ENCODE data around the gene PROCA1.

The PROCA1 gene, protein sequence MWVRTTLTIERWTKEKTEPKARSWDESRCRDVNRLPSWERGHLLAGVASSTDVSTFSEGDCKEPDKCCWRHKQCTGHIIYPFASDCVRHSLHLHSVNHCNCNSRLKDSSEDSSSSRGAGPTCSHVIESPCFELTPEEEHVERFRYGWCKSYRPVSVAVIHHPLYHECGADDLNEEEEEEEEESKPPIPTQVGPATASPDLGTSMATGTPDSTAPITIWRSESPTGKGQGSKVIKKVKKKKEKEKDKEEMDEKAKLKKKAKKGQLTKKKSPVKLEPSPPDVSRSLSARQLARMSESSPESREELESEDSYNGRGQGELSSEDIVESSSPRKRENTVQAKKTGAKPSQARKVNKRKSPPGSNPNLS

DNA sequence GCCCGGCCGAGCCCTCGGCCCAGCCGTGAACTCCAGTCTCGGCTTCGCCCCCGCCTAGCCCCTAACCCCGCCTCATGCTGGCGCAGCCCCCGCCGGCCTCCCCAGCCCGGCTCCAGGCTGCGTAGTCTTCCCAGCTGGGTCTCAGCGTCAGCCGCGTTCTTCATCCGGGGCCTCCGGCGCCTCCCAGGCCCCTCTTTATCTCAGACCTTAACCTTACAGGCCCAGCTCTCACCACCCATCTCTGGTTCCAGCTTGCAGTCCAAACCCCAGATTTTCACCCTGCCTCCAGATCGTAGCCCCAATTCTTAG lies at the start of gene PROCA1:
PROCA1 (minus strand) TSS at position 166 of the 309 bp plus-strand sequence. CDS start 228 bp downstream, outside the sequence.
- DNase-seq: peak; percentile 52

DNA sequence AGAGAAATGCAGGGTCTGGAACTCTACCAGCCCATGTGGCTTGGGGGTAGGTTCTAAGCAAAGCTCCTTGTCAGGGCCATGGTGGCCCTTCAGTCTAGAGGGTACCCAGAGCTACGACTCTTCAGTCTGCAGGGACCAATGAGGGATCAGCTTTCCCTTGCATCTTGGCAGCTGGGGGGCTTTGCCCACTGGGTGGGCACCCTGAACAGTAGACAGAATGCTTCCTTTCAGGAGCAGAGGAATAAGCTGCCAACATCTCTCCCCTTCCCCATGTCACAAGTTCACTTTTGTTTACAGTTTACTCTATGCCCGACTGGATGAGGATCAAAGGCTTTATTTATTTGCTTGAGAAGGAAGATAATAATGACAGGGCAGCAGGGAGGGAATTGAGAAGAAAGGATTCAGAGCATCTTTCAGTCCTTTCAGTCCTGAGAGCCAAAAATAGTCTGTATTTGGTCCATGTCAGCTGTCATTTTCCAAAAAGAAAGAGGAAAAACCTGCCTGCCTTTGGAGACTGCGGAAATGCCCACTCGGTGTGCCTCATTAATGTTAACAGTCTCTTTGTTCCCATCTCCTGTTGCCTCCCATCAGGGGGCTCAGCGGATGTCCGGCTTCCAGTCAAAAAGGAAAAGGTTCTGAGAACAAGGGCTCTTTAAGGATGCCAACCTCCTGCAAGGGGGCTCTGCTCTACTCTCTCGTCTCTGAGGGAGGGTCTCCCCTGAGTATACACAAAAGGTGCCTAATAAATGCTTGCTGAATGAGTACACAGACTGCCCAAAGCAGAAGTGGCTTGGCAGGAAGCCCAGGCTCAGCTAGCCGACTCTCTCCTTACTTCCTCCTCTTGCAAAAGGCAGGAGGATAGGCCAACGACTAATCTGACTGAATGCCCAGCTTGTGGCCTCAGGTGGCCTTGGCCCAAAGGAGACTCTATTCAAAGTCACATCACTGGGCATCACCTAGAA lies 49.2 kb upstream of the PROCA1 start:
- no peak for DNase-seq

DNA sequence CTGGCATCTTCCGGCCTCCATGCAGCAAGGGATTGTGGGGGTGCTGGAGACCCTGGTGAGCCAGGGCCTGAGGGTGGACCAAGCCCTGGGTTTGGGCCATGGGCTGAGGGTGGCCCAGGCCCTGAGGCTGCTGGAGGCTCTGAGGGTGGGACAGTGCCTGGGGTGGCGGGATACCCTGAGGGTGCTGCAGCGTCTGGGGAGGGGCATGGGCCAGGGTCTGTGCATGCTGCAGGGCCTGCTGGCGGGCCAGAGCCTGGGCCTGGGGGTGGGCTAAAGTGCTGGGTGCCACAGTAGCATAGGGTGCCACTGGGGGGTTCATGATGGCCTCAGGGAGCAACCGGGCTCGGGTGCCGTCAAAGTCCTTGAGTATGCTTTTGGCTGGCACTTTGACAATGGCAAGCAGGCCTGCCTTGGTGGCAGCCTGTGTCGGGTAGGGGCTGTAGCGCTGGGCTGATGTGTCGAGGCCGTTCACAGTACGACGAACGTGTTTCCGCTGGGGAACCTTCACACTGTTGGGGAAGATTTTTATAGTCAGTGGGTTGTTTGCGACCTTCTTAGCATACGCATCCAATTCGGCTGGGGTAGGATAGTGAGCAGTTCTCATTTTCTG lies 47.7 kb upstream of the PROCA1 start:
- DNase-seq: no peak

DNA sequence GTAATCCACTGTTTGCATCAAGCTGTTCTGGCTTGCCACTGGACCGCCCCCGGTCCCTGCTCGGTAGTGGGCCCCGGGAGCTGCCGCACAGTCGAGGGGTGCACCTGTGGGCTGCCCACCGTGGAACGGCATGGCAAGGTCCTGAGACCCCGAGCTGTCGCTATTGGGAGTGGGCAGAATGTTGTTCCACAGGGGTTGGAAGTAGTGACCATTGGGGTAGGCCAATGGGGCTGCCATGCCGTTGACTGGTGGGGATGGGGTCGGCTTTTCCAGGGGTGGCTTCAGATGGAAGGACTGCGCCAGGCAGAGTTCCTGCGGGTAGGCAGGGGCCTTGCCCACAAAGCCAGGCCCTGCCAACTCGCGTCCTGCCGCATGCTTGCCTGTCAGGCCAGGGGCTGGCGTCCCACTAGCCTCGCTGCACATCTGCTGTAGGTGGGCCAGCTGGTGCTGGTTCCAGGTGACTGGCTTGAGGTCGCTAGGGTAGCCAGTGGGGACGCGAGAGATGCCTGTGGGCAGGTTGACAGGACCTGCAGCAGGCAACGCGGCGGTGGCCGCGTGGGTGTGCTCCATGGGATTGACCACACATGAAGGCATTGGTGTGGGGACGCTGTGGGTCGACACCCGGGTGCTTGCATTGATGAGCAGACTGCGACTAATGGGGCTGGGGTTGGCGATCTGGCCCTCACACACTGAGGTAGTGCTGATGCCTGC lies 46.9 kb upstream of the PROCA1 start:
- no peak for DNase-seq

DNA sequence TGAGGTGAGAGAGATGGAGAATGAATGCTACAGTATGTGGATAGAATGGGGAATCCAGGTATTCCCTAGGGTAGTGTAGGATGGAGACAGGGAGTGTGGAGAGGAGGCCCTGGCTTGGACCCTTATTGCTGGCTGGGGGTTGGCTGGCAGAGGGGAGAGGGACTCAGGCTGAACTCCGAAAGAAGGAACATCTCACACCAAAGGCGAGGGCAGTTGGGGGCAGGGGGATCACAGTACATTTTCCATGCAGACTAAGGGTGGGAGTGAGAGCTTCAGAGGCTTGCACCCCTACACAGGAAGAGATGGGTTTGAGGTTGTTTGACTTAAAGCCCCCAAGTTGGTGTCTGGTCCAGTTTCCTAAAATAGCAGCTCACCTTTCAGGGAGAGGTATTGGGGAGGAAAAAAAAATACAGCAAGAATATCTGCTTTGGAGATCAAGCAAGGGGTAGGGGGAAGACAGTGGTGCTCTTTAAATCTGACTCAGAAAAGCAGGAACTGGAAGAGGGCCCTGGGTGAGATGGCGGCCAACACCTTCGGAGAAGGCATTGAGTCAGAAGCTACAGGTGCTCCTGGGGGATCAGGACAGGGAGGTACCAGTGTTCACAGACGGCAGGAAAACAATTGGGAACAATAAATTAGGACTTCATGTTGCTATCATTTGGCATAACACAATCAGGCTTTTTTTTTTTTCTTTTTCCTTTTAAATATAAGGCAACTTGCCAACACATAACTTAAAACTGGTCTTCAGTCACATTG lies 44.5 kb upstream of the PROCA1 start:
- no peak for DNase-seq

DNA sequence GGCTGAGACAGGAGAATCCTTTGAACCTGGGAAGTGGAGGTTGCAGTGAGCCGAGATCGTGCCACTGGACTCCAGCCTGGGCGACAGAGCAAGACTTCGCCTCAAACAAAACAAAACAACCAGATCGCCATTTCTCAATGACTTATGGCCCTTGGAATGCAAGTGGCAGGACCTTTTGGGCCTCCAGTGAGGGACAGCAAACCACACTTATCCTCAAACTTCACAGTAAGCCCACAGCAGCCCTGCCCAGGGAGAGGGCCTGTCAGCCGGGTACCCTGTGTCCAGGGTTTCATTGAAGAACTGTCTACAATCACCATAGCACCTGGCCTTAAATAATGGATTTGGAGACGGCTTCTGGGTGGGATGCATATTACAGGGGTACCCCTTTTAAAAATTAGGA lies 43.8 kb upstream of the PROCA1 start:
- no peak for DNase-seq

DNA sequence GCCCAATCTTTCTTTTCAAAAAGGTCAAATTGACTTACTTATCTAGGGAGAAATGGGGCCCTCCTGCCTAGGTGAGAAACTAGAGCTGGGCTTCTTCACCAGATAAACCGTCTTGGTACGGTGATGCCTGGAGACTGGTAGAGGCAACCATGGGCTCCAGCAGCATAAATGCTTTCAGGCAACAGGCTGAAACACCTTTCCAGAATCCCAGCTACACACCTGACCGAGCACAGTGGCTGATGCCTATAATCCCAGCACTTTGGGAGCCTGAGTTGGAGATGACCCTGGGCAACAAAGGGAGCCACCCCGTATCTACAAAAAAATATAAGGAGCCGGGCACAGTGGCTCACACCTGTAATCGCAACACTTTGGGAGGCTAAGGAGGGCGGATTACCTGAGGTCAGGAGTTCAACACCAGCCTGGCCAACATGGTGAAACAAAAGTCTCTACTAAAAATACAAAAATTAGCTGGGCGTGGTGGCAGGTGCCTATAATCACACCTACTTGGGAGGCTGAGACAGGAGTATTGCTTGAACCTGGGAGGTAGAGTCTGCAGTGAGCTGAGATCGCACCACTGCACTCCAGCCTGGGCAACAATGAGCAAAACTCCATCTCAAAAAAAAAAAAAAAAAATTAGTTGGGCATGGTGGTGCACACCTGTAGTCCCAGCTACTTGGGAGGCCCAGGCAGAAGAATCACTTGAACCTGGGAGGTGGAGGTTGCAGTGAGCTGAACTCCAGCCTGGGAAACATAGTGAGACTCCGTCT lies 40.1 kb upstream of the PROCA1 start:
- no peak for DNase-seq

DNA sequence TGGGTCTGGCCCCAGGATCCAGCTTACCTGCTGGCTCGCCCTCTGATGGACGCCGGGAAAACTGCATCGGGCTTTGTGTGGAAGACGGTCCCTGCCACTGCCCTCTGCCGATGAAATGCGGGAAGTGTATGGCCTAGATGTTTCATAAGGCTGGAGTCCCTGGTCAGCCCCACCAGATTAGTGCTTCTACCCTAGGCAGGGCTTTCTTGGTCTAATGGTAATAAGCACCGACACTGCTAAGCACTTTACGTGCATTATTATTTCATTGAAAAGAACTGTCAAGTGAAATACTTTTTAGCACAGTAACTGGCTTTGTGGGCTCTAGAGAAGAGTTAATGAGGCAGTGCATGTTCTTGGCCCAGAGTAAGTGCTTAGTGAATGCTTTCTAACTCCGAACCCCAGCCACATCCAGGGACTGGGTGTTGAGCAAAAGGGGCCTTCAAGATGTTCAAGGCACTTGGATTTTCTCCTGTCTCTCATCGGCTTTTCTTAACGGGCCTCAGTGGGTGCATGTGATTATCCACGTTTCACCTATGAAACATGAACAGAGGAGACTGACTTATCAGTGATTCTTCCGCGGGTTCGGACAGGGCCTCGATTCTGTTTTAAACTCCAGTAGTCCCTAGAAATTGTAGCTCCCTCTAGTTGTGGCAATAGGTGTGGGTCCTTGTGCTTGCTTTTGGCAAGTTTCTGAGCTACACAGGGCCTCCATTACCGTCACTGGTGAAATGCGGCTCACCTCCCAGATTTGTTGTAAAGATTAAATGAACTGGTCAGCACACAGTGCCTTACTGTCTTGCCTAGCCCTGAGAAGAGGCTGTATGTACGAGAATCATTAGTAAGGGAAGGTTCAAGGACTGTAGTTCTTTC lies 38.7 kb upstream of the PROCA1 start:
- DNase-seq: peak; percentile 94

DNA sequence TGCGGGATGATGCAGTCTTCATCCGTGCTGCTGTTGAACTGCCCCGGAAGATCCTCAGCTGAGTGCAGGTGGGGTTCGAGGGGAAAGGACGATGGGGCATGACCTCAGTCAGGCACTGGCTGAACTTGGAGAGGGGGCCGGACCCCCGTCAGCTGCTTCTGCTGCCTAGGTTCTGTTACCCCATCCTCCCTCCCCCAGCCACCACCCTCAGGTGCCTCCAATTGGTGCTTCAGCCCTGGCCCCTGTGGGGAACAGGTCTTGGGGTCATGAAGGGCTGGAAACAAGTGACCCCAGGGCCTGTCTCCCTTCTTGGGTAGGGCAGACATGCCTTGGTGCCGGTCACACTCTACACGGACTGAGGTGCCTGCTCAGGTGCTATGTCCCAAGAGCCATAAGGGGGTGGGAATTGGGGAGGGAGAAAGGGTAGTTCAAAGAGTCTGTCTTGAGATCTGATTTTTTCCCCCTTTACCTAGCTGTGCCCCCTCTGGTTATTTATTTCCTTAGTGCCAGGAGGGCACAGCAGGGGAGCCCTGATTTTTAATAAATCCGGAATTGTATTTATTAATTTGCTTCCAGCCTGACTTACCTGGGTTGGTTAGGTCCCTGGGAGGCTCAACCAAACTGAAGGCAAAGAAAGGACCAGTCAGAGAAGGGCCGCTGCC lies 38.0 kb upstream of the PROCA1 start:
- no peak for DNase-seq

DNA sequence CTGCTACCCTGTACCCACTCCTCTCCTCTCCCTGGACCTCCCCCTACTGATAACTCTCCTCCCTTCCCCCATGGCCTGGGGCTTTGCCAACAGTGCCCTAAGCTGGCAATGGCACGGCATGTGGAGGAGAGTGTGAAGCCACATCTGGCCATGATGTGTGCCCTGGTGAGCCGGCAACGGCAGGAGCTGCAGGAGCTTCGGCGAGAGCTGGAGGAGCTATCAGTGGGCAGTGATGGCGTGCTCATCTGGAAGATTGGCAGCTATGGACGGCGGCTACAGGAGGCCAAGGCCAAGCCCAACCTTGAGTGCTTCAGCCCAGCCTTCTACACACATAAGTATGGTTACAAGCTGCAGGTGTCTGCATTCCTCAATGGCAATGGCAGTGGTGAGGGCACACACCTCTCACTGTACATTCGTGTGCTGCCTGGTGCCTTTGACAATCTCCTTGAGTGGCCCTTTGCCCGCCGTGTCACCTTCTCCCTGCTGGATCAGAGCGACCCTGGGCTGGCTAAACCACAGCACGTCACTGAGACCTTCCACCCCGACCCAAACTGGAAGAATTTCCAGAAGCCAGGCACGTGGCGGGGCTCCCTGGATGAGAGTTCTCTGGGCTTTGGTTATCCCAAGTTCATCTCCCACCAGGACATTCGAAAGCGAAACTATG lies 37.3 kb upstream of the PROCA1 start:
- DNase-seq: no peak

DNA sequence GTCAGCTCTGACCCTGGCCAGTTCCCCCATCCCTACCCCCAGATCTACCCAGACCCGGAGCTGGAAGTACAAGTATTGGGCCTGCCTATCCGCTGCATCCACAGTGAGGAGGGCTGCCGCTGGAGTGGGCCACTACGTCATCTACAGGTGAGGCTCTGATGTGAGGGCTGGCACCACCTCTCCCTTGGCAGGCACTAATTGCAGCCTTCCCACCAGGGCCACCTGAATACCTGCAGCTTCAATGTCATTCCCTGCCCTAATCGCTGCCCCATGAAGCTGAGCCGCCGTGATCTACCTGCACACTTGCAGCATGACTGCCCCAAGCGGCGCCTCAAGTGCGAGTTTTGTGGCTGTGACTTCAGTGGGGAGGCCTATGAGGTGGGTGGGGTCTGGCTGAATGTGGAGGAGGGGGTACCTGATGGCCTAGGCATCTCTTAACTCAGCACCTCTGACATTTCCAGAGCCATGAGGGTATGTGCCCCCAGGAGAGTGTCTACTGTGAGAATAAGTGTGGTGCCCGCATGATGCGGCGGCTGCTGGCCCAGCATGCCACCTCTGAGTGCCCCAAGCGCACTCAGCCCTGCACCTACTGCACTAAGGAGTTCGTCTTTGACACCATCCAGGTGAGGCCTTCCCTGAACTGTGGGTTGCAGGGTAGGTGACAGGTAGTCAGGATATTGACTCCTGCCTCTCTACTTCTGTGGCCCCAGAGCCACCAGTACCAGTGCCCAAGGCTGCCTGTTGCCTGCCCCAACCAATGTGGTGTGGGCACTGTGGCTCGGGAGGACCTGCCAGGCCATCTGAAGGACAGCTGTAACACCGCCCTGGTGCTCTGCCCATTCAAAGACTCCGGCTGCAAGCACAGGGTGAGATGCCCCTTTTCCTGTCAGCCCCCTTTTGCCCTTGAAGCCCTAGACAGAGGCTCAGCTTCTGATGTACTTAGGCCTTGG lies 36.4 kb upstream of the PROCA1 start:
- DNase-seq: no peak

DNA sequence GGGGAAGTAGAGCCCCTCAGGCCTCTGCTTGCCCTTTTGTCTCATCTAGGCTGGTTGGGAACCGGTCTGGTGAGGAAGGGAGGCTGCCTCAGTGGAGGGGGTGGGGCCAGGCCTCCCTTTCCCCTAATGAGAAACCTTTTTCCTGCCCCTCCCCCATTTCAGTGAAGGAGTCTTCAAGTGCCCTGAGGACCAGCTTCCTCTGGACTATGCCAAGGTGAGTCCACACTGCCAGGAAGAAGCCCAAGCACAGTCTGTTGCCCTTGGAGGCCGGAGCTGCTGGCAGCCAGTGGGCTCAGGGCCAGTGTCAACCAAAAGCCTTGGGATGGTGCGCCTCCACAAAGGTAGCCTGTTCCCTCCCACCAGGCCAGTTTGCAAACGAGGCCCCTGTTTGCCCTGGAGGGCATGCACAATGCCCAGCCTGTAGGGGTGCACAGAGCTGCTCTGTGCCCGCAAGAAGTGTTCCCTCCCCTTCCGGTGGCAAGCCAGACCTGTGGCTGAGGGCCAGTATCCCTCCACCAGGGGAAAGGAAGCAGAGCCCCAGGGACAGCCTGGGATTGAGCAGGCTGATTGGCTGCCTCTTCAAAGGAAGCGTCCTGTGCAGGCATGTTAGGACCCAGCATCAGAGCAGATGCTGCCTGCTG lies 35.5 kb upstream of the PROCA1 start:
- no peak for DNase-seq

DNA sequence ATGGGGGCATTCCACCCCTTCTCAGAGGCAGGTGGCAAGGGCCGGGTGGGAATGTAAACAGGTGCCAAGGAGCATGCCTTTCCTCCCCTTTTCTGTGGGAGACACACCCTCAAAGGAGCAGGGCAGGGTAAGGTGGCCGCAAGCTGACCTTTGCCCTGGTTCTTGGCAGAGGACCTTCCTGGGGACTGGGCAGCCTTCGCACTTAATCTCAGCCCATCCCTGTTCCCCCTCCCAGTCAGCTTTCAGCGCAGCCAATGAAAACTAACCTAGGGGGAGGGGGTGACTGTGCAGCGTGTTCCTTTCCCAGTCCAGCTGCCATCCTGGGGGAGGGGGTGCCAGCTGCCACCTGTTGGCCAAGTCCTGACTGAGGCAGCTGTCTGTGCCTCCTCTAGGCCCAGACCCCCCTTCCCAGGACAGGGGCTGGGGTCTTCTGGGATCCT lies 34.9 kb upstream of the PROCA1 start:
- no peak for DNase-seq

DNA sequence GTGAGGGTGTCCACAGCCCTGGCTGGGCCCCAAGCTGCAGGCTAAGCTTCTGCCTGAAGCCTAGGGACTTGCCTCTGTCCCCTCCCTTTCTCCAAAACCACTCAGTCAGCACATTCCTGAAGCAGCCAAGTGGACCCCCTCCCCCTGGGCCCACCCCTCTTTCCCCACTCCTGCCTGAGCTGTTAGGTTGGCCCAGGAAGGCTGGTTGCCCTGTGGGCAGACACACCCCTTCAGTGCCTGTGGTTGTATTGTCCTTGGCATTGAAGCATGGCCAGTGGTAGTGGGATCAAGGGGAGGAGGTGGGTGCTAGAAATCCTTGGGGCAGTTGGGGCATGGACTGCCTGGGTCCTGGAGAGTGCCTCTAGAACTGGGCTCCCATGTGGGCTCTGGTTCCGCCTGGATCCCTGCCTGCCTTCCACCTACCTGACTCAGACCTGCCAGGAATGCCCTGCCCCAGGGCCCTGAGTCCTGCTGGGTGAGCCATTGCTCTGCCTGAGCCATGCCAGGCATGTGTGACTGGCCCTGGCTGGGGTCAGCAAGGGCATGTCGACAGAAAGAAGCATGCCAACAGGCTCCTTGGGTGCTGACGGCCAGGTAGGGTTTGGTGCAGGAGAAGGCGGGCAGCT lies 34.2 kb upstream of the PROCA1 start:
- DNase-seq: no peak

DNA sequence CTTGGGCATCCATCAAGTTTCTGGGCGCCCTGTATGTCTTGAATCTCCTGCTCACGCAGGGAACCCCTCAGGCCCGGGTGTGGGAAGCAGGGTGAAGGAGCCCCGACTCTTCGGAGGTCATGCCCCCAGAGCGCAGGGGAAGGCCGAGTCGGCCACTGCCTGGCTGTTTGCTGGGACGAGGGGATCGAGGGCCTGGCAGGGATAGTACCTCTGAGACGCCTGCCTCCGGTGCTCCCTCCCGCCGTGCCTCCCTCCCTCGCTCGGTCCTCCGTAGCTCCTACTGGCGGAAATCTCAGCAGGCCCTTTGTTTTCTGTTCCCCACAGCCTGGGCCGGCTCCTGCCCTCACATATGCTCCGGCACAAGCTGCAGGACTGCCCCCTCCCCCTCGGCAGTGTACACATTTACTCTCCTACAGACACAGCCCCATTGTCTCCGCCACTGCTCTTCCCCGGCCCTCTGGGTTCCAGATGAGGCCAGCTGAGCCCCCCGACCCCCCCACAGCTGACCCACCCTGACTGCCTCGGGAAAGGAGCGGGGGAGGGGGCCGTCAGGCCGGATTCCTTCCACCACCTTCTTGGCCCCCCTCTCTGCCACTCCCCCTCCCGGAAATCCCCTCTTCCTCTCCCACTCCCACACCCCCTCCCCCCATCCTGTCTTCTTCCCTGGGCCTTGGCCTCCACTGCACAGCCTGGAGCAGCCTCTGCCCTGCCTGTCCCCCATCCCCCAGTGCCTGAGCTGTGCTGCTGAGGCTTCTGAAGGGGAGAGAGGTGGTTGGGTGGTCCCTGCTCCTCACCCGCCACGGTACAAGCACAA lies 33.5 kb upstream of the PROCA1 start:
- DNase-seq: peak; percentile 42

Measured in activated CD4-positive, alpha-beta T cell treated with anti-CD3 and anti-CD28 coated beads for 48 hours (primary cell).